Body of pancreas (tissue), 4 donors: ENCODE measurements around the gene CES2. TPM values are rescaled to one million over a fixed set of nuclear protein-coding genes. Genes with fewer than 3 reads are reported as not detected.

Source experiments
- ATAC-seq: fragments of 150-250 bp; one replicate; pipeline ENCODE4 v1.9.1; 2016
- DNase-seq, 4 donors: peaks; one replicate each; pipeline ENCODE4 v3.0.0-alpha.2; 2019
- H3K27ac ChIP-seq, 4 donors: fragments of 200-600 bp; sonication (generic); 1 replicate in 3 of 4; 2 replicates in 1 of 4; pipeline versions ENCODE4 v1.5.1 to v1.6.1; 2016 to 2019; ENCODE audit warnings: mild to moderate bottlenecking in 1 of 4, mixed read lengths in 1 of 4, moderate library complexity in 1 of 4
- H3K27me3 ChIP-seq, 2 donors: fragments of 200-600 bp; sonication (generic); one replicate each; pipeline ENCODE4 v1.6.0; 2016; ENCODE audit warnings: mild to moderate bottlenecking in 1 of 2
- H3K36me3 ChIP-seq, 2 donors: fragments of 200-600 bp; sonication (generic); replicated peaks in 1 of 2; 2 replicates each; pipeline ENCODE4 v1.5.1; 2016; ENCODE audit warnings: low read depth in 2 of 2; ENCODE audit not compliant: insufficient read depth in 1 of 2
- H3K4me1 ChIP-seq: fragments of 200-600 bp; sonication (generic); one replicate; pipeline ENCODE4 v1.6.0; 2016
- H3K4me3 ChIP-seq, 2 donors: fragments of 200-600 bp; sonication (generic); 1 replicate in 1 of 2; 2 replicates in 1 of 2; pipeline ENCODE4 v1.5.1; 2016 to 2019
- H3K9me3 ChIP-seq, 3 donors: fragments of 200-600 bp; sonication (generic); 1 replicate in 2 of 3; 2 replicates in 1 of 3; pipeline ENCODE4 v1.5.1; 2016
- POLR2A ChIP-seq, 3 donors: fragments of 450-650 bp; IDR thresholded peaks; one replicate each; pipeline ENCODE4 v1.6.1; 2016; ENCODE audit warnings: antibody characterized with exemption in 3 of 3, mild to moderate bottlenecking in 2 of 3
- WGBS, 2 donors: methylation state at CpG; one replicate each; pipeline ENCODE4 v1.1.5; 2017; 5-methylcytosine and 5-hydroxymethylcytosine counted together
- intact Hi-C: fragments of 100-400 bp; cut with DNase I; formaldehyde crosslinking; loops from one replicate; pipeline ENCODE4 v1.15.1; 2023
- total RNA-seq, 2 donors: library from RNA; depleted of rRNA; stranded (reverse); fragments of >200 nt; gene quantifications; one replicate each; pipeline ENCODE4 v1.1.0, GENCODE V29; 2016
- TF ChIP-seq, protein P1 (sequence below), 7 experiments: fragments of 450-650 bp in 4 of 7; fragments of 200-600 bp in 3 of 7; sonication (generic) in 3 of 7; IDR thresholded peaks; one replicate each; pipeline ENCODE4 v1.5.1; 2016 to 2019; ENCODE audit warnings: antibody characterized with exemption in 7 of 7

Gene CES2
- total RNA-seq, 2 donors from 2014 or later = 24.9 to 29.3 TPM

DNA sequence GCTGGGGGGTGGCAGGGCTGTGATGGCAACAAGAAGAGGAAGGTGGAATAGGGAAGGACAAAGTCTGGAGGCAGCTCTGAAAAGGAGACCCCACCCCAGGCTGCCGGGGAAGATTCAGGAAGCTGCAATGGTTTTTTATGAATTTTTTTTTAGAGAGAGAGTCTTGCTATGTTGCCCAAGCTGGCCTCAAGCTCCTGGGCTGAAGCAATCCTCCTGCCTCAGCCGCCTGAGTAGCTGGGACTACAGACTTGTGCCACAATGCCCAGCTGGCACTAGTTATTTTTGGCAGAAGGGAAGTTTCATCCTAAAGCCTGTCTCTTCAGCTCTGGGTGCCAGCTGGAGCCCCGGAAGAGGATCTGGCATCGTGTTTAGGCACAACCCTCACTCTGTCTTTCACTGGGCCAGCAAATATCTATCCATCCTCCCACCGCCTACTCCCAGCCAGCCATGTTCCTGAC is 24.4 kb downstream of the CES2 start:
- peaks cover 19% of the 10 kb centered on the region for H3K4me1 ChIP-seq
- no peaks in the 10 kb centered on the region for H3K27me3 ChIP-seq
- ATAC-seq (no peak), DNase-seq (peak in 1 of 4 donors; percentile 48)
- no peak for TF ChIP-seq POLR2A (IDR thresholded peaks at IDR 0.05)
- TF ChIP-seq, protein P1, sequence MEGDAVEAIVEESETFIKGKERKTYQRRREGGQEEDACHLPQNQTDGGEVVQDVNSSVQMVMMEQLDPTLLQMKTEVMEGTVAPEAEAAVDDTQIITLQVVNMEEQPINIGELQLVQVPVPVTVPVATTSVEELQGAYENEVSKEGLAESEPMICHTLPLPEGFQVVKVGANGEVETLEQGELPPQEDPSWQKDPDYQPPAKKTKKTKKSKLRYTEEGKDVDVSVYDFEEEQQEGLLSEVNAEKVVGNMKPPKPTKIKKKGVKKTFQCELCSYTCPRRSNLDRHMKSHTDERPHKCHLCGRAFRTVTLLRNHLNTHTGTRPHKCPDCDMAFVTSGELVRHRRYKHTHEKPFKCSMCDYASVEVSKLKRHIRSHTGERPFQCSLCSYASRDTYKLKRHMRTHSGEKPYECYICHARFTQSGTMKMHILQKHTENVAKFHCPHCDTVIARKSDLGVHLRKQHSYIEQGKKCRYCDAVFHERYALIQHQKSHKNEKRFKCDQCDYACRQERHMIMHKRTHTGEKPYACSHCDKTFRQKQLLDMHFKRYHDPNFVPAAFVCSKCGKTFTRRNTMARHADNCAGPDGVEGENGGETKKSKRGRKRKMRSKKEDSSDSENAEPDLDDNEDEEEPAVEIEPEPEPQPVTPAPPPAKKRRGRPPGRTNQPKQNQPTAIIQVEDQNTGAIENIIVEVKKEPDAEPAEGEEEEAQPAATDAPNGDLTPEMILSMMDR (IDR thresholded peaks at IDR 0.05) = no peak
- no peak overlapping the region for H3K4me3 ChIP-seq
- no peaks in the 10 kb centered on the region for H3K9me3 ChIP-seq
- no peaks in the 10 kb centered on the region for H3K36me3 ChIP-seq
- intact Hi-C loops = no loop called here
- WGBS, 2 donors = 54 to 59% methylated on average over 5 of the region's 5 CpGs
- H3K27ac ChIP-seq = no peak overlapping the region

DNA sequence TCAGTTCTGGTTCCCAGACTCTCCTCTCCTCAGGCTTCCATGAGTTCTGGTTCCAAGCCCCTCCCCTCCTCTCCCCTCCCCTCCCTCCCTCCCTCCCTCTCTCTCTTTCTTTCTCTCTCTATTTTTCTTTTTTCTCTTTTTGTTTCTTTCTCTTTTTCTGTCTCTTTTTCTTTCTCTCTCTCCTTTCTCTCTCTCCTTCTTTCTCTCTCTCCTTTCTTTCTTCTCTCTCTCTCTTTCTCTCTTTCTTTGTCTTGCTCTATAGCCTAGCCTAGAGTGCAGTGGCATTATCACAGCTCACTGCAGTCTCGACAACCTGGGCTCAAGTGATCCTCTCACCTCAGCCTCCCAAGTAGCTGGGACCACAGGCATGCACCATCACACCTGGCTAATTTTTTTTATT is 25.0 kb downstream of the CES2 start:
- 76 to 83% methylated on average over 1 of the region's 1 CpG for WGBS, 2 donors
- Histone ChIP-seq H3K27me3 (no peaks in the 10 kb centered on the region), H3K4me3 (no peak overlapping the region), H3K36me3 (no peaks in the 10 kb centered on the region), H3K4me1 (peaks cover 19% of the 10 kb centered on the region), H3K27ac (no peak overlapping the region), H3K9me3 (no peaks in the 10 kb centered on the region)
- DNase-seq (no peak), ATAC-seq (no peak)
- no peak for TF ChIP-seq POLR2A (IDR thresholded peaks at IDR 0.05)
- TF ChIP-seq, protein P1 (IDR thresholded peaks at IDR 0.05) = no peak
- intact Hi-C loops = no loop called here

DNA sequence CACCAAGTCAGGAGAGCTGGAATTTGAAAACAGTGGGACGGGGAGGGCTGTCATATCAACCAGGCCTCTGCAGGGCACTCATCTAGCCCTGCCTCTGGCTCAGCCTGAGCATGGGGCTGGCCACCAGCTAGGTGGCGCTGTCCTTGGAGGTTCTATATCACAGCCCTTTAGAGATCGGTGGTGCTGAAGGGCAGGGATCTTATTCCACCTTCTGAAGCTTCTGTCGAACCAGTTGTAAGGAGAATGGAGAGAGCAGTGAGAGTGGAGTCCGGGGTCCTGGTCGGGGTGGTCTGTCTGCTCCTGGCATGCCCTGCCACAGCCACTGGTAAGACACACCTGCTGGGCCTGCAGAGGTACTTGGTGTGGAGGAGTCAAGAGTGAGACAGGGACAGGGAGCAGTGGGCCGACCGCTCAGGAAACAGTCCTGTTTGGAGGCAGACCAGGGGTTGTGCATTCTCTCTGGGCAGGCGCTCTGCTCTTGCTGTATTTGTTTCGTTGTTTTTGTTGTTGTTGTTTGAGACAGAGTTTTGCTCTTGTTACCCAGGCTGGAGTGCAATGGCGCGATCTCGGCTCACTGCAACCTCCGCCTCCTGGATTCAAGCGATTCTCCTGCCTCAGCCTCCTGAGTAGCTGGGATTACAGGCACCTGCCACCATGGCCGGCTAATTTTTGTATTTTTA is 25.9 kb downstream of the CES2 start, which contains the start of gene CES3:
CES3 (plus strand) TSS at position 202 of the 680 bp plus-strand sequence; CDS start at position 244, 42 bp downstream.
- Histone ChIP-seq H3K36me3 (no peaks in the 10 kb centered on the region), H3K4me1 (peaks cover 19% of the 10 kb centered on the region), H3K4me3 (no peak within 1 kb of the TSS), H3K9me3 (no peaks in the 10 kb centered on the region), H3K27ac (peak within 1 kb of the TSS in 1 of 4 donors; percentile 38), H3K27me3 (no peaks in the 10 kb centered on the region)
- intact Hi-C loops = no loop called here
- 46 to 73% methylated on average over 10 to 16 of the region's 16 CpGs for WGBS, 2 donors
- peak; percentile 90 for ATAC-seq
- peak; percentile 78 to 87 (median 84) for DNase-seq
- no peak for TF ChIP-seq POLR2A (IDR thresholded peaks at IDR 0.05)
- TF ChIP-seq, protein P1 (IDR thresholded peaks at IDR 0.05) = peak; percentile 72 to 82 (median 79)

DNA sequence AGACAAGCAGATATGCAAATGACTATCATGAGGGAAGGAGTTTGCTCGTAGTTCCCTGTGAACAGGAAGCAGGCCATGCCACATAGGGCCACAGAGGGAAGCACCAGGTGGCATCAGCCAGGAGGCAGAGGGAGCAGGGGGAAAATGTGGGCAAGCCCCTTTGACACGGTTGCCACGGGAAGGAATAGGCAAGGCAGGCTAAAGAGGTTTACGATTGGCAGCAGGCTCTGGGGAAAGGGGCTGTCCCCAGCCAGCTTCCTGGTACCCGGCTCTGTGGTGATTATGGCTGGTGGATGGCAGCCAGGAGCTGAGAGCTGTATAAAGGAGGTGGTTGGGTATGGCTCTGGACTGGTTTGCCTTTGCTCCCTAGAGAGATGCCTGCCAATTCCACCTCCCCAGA is 26.6 kb downstream of the CES2 start:
- 28 to 42% methylated on average over 5 of the region's 5 CpGs for WGBS, 2 donors
- no peak overlapping the region for H3K4me3 ChIP-seq
- H3K27me3 ChIP-seq = no peaks in the 10 kb centered on the region
- ATAC-seq (peak; percentile 37), DNase-seq (peak in 2 of 4 donors; percentile 37 to 54)
- H3K27ac ChIP-seq = peak overlapping the region in 1 of 4 donors; percentile 38
- H3K4me1 ChIP-seq = peaks cover 19% of the 10 kb centered on the region
- no peaks in the 10 kb centered on the region for H3K9me3 ChIP-seq
- no peak for TF ChIP-seq POLR2A (IDR thresholded peaks at IDR 0.05)
- TF ChIP-seq, protein P1 (IDR thresholded peaks at IDR 0.05) = no peak
- intact Hi-C loops = no loop called here
- H3K36me3 ChIP-seq = no peaks in the 10 kb centered on the region

DNA sequence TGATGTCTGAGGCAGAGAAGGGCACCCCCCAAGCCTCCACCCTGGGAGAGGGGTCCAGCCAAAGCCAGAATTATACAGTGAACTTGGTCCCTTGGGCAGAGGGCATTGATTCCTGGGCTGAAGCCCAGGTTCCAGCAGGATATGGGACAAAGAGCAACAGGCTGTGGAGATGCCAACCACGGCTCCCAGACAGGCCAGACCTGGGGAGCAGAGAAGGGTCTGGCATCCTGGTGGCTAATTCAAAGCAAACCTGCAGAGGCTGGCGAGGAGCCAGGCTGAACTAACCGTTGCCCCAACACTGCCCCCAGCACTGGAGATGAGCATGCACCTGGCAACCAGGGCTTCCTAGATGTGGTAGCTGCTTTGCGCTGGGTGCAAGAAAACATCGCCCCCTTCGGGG is 28.7 kb downstream of the CES2 start:
- no peak for ATAC-seq
- no peak for DNase-seq
- Histone ChIP-seq H3K27ac (no peak overlapping the region), H3K9me3 (no peaks in the 10 kb centered on the region), H3K36me3 (no peaks in the 10 kb centered on the region), H3K4me3 (no peak overlapping the region), H3K27me3 (no peaks in the 10 kb centered on the region), H3K4me1 (peaks cover 18% of the 10 kb centered on the region)
- 20 to 67% methylated on average over 1 to 6 of the region's 6 CpGs for WGBS, 2 donors
- TF ChIP-seq POLR2A (IDR thresholded peaks at IDR 0.05) = no peak
- TF ChIP-seq, protein P1 (IDR thresholded peaks at IDR 0.05) = no peak
- intact Hi-C loops = no loop called here
